C4-2B (cell line): ENCODE measurements around the gene OR52N4.

Source experiments
- CTCF ChIP-seq: fragments of 450-650 bp; conservative IDR thresholded peaks from 2 replicates; pipeline ENCODE4 v1.5.1; 2017; ENCODE audit warnings: mild to moderate bottlenecking
- ZFX ChIP-seq: fragments of 450-650 bp; IDR thresholded peaks from 2 replicates; pipeline ENCODE4 v1.6.1; 2017

GRCh38 chr11:5738431-5738830 is 15.6 kb upstream of the OR52N4 start:
- TF ChIP-seq CTCF, result no peak
- TF ChIP-seq ZFX, result no peak
